Peyer's patch (tissue), 4 donors: ENCODE results near the gene NR1I2.

Experiments used
- POLR2A ChIP-seq, 2 donors: fragments of 450-650 bp; IDR thresholded peaks; one replicate each; pipeline ENCODE4 v1.5.1; 2017; ENCODE audit warnings: antibody characterized with exemption in 2 of 2, mild to moderate bottlenecking in 2 of 2, moderate library complexity in 2 of 2
- TF ChIP-seq, protein P1 (sequence below), 6 experiments: fragments of 450-650 bp in 4 of 6; fragments of 200-600 bp in 2 of 6; sonication (generic) in 1 of 6; IDR thresholded peaks; one replicate each; pipeline ENCODE4 v1.5.1; 2017 to 2019; ENCODE audit warnings: antibody characterized with exemption in 6 of 6, mild to moderate bottlenecking in 3 of 6, moderate library complexity in 1 of 6

DNA sequence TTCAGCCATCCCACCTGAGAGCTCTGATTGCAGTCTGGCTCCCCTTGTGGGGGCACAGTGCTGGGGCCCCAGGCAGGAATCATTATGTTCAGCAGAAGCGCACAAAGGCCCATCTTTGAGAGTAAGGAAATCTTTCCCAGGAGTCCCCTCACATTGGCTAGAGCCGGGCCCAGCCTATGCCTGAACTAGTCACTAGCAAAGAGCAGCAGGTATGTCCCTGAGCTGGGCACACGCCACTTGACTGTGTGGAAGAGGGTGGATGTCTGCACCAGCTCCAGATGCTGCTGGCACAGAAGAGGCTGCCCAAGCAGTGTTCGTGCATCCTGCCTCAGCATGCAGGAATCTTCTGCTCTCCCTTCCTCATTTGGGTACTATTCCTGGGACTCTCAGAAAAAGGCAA is 26.3 kb downstream of the NR1I2 start:
- TF ChIP-seq, protein P1, sequence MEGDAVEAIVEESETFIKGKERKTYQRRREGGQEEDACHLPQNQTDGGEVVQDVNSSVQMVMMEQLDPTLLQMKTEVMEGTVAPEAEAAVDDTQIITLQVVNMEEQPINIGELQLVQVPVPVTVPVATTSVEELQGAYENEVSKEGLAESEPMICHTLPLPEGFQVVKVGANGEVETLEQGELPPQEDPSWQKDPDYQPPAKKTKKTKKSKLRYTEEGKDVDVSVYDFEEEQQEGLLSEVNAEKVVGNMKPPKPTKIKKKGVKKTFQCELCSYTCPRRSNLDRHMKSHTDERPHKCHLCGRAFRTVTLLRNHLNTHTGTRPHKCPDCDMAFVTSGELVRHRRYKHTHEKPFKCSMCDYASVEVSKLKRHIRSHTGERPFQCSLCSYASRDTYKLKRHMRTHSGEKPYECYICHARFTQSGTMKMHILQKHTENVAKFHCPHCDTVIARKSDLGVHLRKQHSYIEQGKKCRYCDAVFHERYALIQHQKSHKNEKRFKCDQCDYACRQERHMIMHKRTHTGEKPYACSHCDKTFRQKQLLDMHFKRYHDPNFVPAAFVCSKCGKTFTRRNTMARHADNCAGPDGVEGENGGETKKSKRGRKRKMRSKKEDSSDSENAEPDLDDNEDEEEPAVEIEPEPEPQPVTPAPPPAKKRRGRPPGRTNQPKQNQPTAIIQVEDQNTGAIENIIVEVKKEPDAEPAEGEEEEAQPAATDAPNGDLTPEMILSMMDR (IDR thresholded peaks at IDR 0.05): no peak
- TF ChIP-seq POLR2A (IDR thresholded peaks at IDR 0.05): no peak
